HepG2 (cell line): ENCODE measurements around the gene POLH. TPM values are rescaled to one million over a fixed set of nuclear protein-coding genes. Genes with fewer than 3 reads are reported as not detected.
A peak's percentile ranks its signal among the peaks of the same experiment; 100 is the strongest.

Experiments
- CBFB ChIP-seq: sonication (generic); formaldehyde crosslinking; IDR thresholded peaks from 2 replicates; pipeline ENCODE4 v1.4.0; 2020; ENCODE audit warnings: missing genetic modification reagents
- CCDC6 ChIP-seq: sonication (generic); formaldehyde crosslinking; IDR thresholded peaks from 2 replicates; pipeline ENCODE4 v1.8.1; 2022; ENCODE audit warnings: mild to moderate bottlenecking, missing genetic modification reagents, moderate library complexity
- ELF1 ChIP-seq: sonication (generic); formaldehyde crosslinking; IDR thresholded peaks from 2 replicates; pipeline ENCODE4 v1.4.0; 2020; ENCODE audit warnings: missing genetic modification reagents
- HMGXB3 ChIP-seq: sonication (generic); formaldehyde crosslinking; IDR thresholded peaks from 2 replicates; pipeline ENCODE4 v1.4.0; 2020; ENCODE audit warnings: missing genetic modification reagents, borderline replicate concordance
- HOXA9 ChIP-seq: sonication (generic); formaldehyde crosslinking; IDR thresholded peaks from 2 replicates; pipeline ENCODE4 v1.8.1; 2022; ENCODE audit warnings: missing genetic modification reagents, mild to moderate bottlenecking, moderate library complexity, borderline replicate concordance
- JUNB ChIP-seq: sonication (generic); formaldehyde crosslinking; IDR thresholded peaks from 2 replicates; pipeline ENCODE4 v1.8.0; 2022; ENCODE audit warnings: missing genetic modification reagents, mild to moderate bottlenecking, borderline replicate concordance
- NFATC3 ChIP-seq: sonication (generic); formaldehyde crosslinking; IDR thresholded peaks from 2 replicates; pipeline ENCODE4 v1.5.1; 2020; ENCODE audit warnings: mild to moderate bottlenecking, missing genetic modification reagents
- POLR2A ChIP-seq, 2 experiments: IDR thresholded peaks; 2 replicates each; pipeline ENCODE4 v1.6.1; 2011; ENCODE audit warnings: low read depth in 2 of 2, low read length in 2 of 2, mild to moderate bottlenecking in 1 of 2, moderate library complexity in 1 of 2; ENCODE audit not compliant: insufficient read depth in 1 of 2
- PRMT3 ChIP-seq: sonication (generic); formaldehyde crosslinking; IDR thresholded peaks from 2 replicates; pipeline ENCODE4 v1.8.1; 2022; ENCODE audit warnings: low read depth, mild to moderate bottlenecking, moderate library complexity, missing genetic modification reagents, borderline replicate concordance
- SOX5 ChIP-seq: IDR thresholded peaks from 2 replicates; pipeline ENCODE4 v1.6.1; 2016; ENCODE audit warnings: borderline replicate concordance
- SP5 ChIP-seq: IDR thresholded peaks from 2 replicates; pipeline ENCODE4 v1.6.1; 2016; ENCODE audit warnings: low read depth, borderline replicate concordance
- TFDP1 ChIP-seq: IDR thresholded peaks from 2 replicates; pipeline ENCODE4 v1.6.1; 2016; ENCODE audit warnings: missing compliant biosample characterization, missing genetic modification reagents, borderline replicate concordance
- TMF1 ChIP-seq: sonication (generic); formaldehyde crosslinking; IDR thresholded peaks from 2 replicates; pipeline ENCODE4 v1.8.1; 2022; ENCODE audit warnings: low read depth, missing genetic modification reagents
- ZBTB20 ChIP-seq: sonication (generic); formaldehyde crosslinking; IDR thresholded peaks from 2 replicates; pipeline ENCODE4 v1.8.1; 2023; ENCODE audit warnings: missing genetic modification reagents, low read depth, mild to moderate bottlenecking, borderline replicate concordance
- ZBTB4 ChIP-seq: sonication (generic); formaldehyde crosslinking; IDR thresholded peaks from 2 replicates; pipeline ENCODE4 v1.4.0; 2020; ENCODE audit warnings: missing genetic modification reagents, mild to moderate bottlenecking, borderline replicate concordance
- ZNF138 ChIP-seq: sonication (generic); formaldehyde crosslinking; IDR thresholded peaks from 2 replicates; pipeline ENCODE4 v1.5.0; 2020; ENCODE audit warnings: mild to moderate bottlenecking, low read depth, missing genetic modification reagents
- ZNF274 ChIP-seq: sonication (generic); formaldehyde crosslinking; IDR thresholded peaks from 2 replicates; pipeline ENCODE4 v1.5.1; 2020; ENCODE audit warnings: mild to moderate bottlenecking, missing genetic modification reagents
- ZNF691 ChIP-seq: sonication (generic); formaldehyde crosslinking; IDR thresholded peaks from 2 replicates; pipeline ENCODE4 v1.4.0; 2020; ENCODE audit warnings: missing genetic modification reagents, low read depth, mild to moderate bottlenecking, borderline replicate concordance
- polyA plus RNA-seq, 8 experiments: library from polyadenylated mRNA; depleted of rRNA in 3 of 8; stranded (reverse) in 7 of 8; unstranded in 1 of 8; fragments of >200 nt; fragmentation: Illumina TruSeq in 4 of 8; extraction: Trizol in 4 of 8; gene quantifications; 2 replicates each; pipeline versions ENCODE4 v1.2.1 to v1.2.3, GENCODE V29; 2011 to 2016; ENCODE audit warnings: low read depth in 4 of 8, missing spikeins in 1 of 8, mixed read lengths in 1 of 8; ENCODE audit not compliant: insufficient read depth in 1 of 8
- total RNA-seq, 5 experiments: library from RNA; depleted of rRNA; stranded (reverse); fragments of >200 nt; fragmentation: Illumina TruSeq; extraction: Trizol; gene quantifications; 2 replicates each; pipeline ENCODE4 v1.2.3, GENCODE V29; 2016; ENCODE audit warnings: low read depth in 1 of 5

Gene POLH
- total and polyA plus RNA-seq, 2 of the 13 experiments (the other 11 are each of a cell fraction or from before 2014, with no cell fraction given) = 11.6 to 25.0 TPM

- peak; percentile 92 for TF ChIP-seq ZNF274 (CRISPR knock-in tag)
- TF ChIP-seq POLR2A (IDR thresholded peaks at IDR 0.05; ENCODE audit: insufficient read depth in 1 of 2, low read depth in 2 of 2, low read length in 2 of 2) = peak; percentile 97 to 99
- TF ChIP-seq SOX5 (CRISPR knock-in tag) = peak; percentile 51; the same call in 1 of the 2 replicates
- 0 out of 2 replicates have a peak, but pooled peaks have one; percentile 65 for TF ChIP-seq ZNF138 (CRISPR knock-in tag)
- no peak for TF ChIP-seq JUNB (CRISPR knock-in tag)
- 0 out of 2 replicates have a peak, but pooled peaks have one; percentile 11 for TF ChIP-seq NFATC3 (CRISPR knock-in tag)
- no peak; the same call in 1 of the 2 replicates for TF ChIP-seq HMGXB3 (CRISPR knock-in tag)
- peak; percentile 71; the same call in 1 of the 2 replicates for TF ChIP-seq ZBTB20 (CRISPR knock-in tag)
- 0 out of 2 replicates have a peak, but pooled peaks have one; percentile 35 for TF ChIP-seq CCDC6
- peak; percentile 98 for TF ChIP-seq CBFB
- peak; percentile 36; the same call in 1 of the 2 replicates for TF ChIP-seq SP5
- TF ChIP-seq HOXA9 (CRISPR knock-in tag) = peak; percentile 79; the same call in 1 of the 2 replicates
- peak; percentile 83 for TF ChIP-seq ZBTB4 (CRISPR knock-in tag)
- no peak for TF ChIP-seq PRMT3 (CRISPR knock-in tag)
- TF ChIP-seq ELF1 = peak; percentile 97
- TF ChIP-seq TMF1 (CRISPR knock-in tag) = peak; percentile 48; the same call in 1 of the 2 replicates
- no peak; the same call in 1 of the 2 replicates for TF ChIP-seq ZNF691 (CRISPR knock-in tag)
- TF ChIP-seq TFDP1 (CRISPR knock-in tag) = peak; percentile 94
Measured at GRCh38 chr6:43635387-43636307, 59.7 kb downstream of the POLH start, which contains the start of gene MAD2L1BP (continued).
